Tibial nerve (tissue), 4 donors: ENCODE measurements around the gene KIF2A. TPM values are rescaled to one million over a fixed set of nuclear protein-coding genes. Genes with fewer than 3 reads are reported as not detected.
"Not testable (repeated sequence)": the region's sequence is repeated elsewhere in the genome, so short reads cannot be mapped to it uniquely, and the experiment has no call there.

Experiments
- DNase-seq, 2 donors: peaks; one replicate each; pipeline ENCODE4 v3.0.0-alpha.2; 2019; ENCODE audit warnings: low spot score in 2 of 2
- H3K27ac ChIP-seq, 4 donors: fragments of 200-600 bp; sonication (generic) in 3 of 4; one replicate each; pipeline ENCODE4 v1.5.1; 2017 to 2019; ENCODE audit warnings: mild to moderate bottlenecking in 1 of 4
- H3K27me3 ChIP-seq, 2 donors: fragments of 200-600 bp; sonication (generic) in 1 of 2; one replicate each; pipeline versions ENCODE4 v1.5.1 to v1.6.0; 2017 to 2019
- H3K36me3 ChIP-seq, 3 donors: fragments of 200-600 bp; sonication (generic); one replicate each; pipeline ENCODE4 v1.5.1; 2018 to 2019
- H3K4me1 ChIP-seq, 4 donors: fragments of 200-600 bp; sonication (generic) in 3 of 4; one replicate each; pipeline ENCODE4 v1.5.1; 2017 to 2019
- H3K4me3 ChIP-seq, 4 donors: fragments of 200-600 bp; sonication (generic) in 3 of 4; one replicate each; pipeline ENCODE4 v1.5.1; 2017 to 2019; ENCODE audit warnings: mild to moderate bottlenecking in 1 of 4, moderate library complexity in 1 of 4
- H3K9me3 ChIP-seq, 4 donors: fragments of 200-600 bp; sonication (generic) in 3 of 4; one replicate each; pipeline ENCODE4 v1.5.1; 2017 to 2019
- CTCF ChIP-seq, 5 experiments: fragments of 200-600 bp in 3 of 5; fragments of 450-650 bp in 2 of 5; sonication (generic) in 3 of 5; IDR thresholded peaks; one replicate each; pipeline ENCODE4 v1.5.1; 2016 to 2019; ENCODE audit warnings: antibody characterized with exemption in 5 of 5, mild to moderate bottlenecking in 3 of 5, moderate library complexity in 2 of 5
- EP300 ChIP-seq, 2 donors: sonication (generic); formaldehyde crosslinking; IDR thresholded peaks; one replicate each; pipeline ENCODE4 v1.6.1; 2017; ENCODE audit warnings: antibody characterized with exemption in 2 of 2, mild to moderate bottlenecking in 1 of 2
- POLR2A ChIP-seq, 2 donors: fragments of 450-650 bp; IDR thresholded peaks; one replicate each; pipeline ENCODE4 v1.6.1; 2017; ENCODE audit warnings: antibody characterized with exemption in 2 of 2, mild to moderate bottlenecking in 2 of 2, moderate library complexity in 2 of 2
- WGBS, 2 donors: methylation state at CpG; one replicate each; pipeline ENCODE4 v1.1.5; 2018; 5-methylcytosine and 5-hydroxymethylcytosine counted together
- total RNA-seq, 4 donors: library from RNA; depleted of rRNA; stranded (reverse); fragments of >200 nt; gene quantifications; one replicate each; pipeline ENCODE4 v1.1.0, GENCODE V29; 2016

Gene KIF2A
- total RNA-seq, 4 donors from 2014 or later = 28.5 to 60.3 (median 44.9) TPM

- H3K27ac ChIP-seq = no peak overlapping the region
- H3K4me1 ChIP-seq = no peaks in the 10 kb centered on the region
- no peaks in the 10 kb centered on the region for H3K36me3 ChIP-seq
- H3K9me3 ChIP-seq = no peaks in the 10 kb centered on the region
- H3K27me3 ChIP-seq = no peaks in the 10 kb centered on the region
- no peak overlapping the region for H3K4me3 ChIP-seq
- TF ChIP-seq CTCF (IDR thresholded peaks at IDR 0.05) = no peak
- TF ChIP-seq POLR2A (IDR thresholded peaks at IDR 0.05) = no peak
- no peak for TF ChIP-seq EP300 (IDR thresholded peaks at IDR 0.05)
- 79 to 82% methylated on average over 3 of the region's 3 CpGs for WGBS, 2 donors
- DNase-seq = no peak
These were observed 18.8 kb upstream of the KIF2A start for GRCh38 chr5:62287237-62287636.

GRCh38 chr5:62288118-62288517 is 17.9 kb upstream of the KIF2A start:
- TF ChIP-seq CTCF (IDR thresholded peaks at IDR 0.05) (no peak), POLR2A (IDR thresholded peaks at IDR 0.05) (no peak)
- Histone ChIP-seq H3K27ac (no peak overlapping the region), H3K36me3 (no peaks in the 10 kb centered on the region), H3K27me3 (no peaks in the 10 kb centered on the region), H3K9me3 (no peaks in the 10 kb centered on the region), H3K4me1 (no peaks in the 10 kb centered on the region), H3K4me3 (no peak overlapping the region)
- WGBS, 2 donors = 95% methylated on average over 1 of the region's 1 CpG
- no peak for DNase-seq

GRCh38 chr5:62289813-62290212 is 16.2 kb upstream of the KIF2A start:
- Histone ChIP-seq H3K4me3 (no peak overlapping the region), H3K9me3 (no peaks in the 10 kb centered on the region), H3K27ac (no peak overlapping the region), H3K36me3 (no peaks in the 10 kb centered on the region), H3K4me1 (no peaks in the 10 kb centered on the region), H3K27me3 (no peaks in the 10 kb centered on the region)
- TF ChIP-seq EP300 (IDR thresholded peaks at IDR 0.05) = no peak
- TF ChIP-seq POLR2A (IDR thresholded peaks at IDR 0.05) = no peak
- no peak for TF ChIP-seq CTCF (IDR thresholded peaks at IDR 0.05)
- DNase-seq = no peak

- not testable (repeated sequence) for H3K36me3 ChIP-seq, H3K4me3 ChIP-seq, H3K9me3 ChIP-seq, H3K4me1 ChIP-seq, H3K27ac ChIP-seq, H3K27me3 ChIP-seq, DNase-seq
- 84 to 85% methylated on average over 6 to 10 of the region's 11 CpGs for WGBS, 2 donors
These were observed 14.2 kb upstream of the KIF2A start for GRCh38 chr5:62291829-62292228.

- no peaks in the 10 kb centered on the region for H3K27me3 ChIP-seq
- TF ChIP-seq EP300 (IDR thresholded peaks at IDR 0.05) = no peak
- TF ChIP-seq CTCF (IDR thresholded peaks at IDR 0.05) = no peak
- TF ChIP-seq POLR2A (IDR thresholded peaks at IDR 0.05) = no peak
- no peak overlapping the region for H3K4me3 ChIP-seq
- no peaks in the 10 kb centered on the region for H3K36me3 ChIP-seq
- no peaks in the 10 kb centered on the region for H3K9me3 ChIP-seq
- no peaks in the 10 kb centered on the region for H3K4me1 ChIP-seq
- 73 to 75% methylated on average over 2 of the region's 2 CpGs for WGBS, 2 donors
- no peak overlapping the region for H3K27ac ChIP-seq
- DNase-seq = no peak
These were observed 9.0 kb upstream of the KIF2A start for GRCh38 chr5:62296998-62297397.

- Histone ChIP-seq H3K4me1 (no peaks in the 10 kb centered on the region), H3K27ac (no peak overlapping the region), H3K9me3 (no peaks in the 10 kb centered on the region), H3K36me3 (no peaks in the 10 kb centered on the region), H3K4me3 (no peak overlapping the region), H3K27me3 (no peaks in the 10 kb centered on the region)
- no peak for TF ChIP-seq CTCF (IDR thresholded peaks at IDR 0.05)
- TF ChIP-seq EP300 (IDR thresholded peaks at IDR 0.05) = no peak
- no peak for TF ChIP-seq POLR2A (IDR thresholded peaks at IDR 0.05)
- WGBS, 2 donors = 79 to 92% methylated on average over 3 of the region's 3 CpGs
- no peak for DNase-seq
These were observed 7.9 kb upstream of the KIF2A start for GRCh38 chr5:62298118-62298517.
